GM18526 (cell line): ENCODE data around the gene LLGL2.

Source experiments
- POLR2A ChIP-seq: IDR thresholded peaks from 3 replicates; pipeline ENCODE4 v1.6.1; 2011; ENCODE audit not compliant: insufficient read length; ENCODE audit errors: extremely low read depth

Gene LLGL2

GRCh38 chr17:75559958-75560533 lies 34.5 kb downstream of the LLGL2 start:
- TF ChIP-seq POLR2A = no peak

- no peak for TF ChIP-seq POLR2A
Measured at GRCh38 chr17:75561927-75562603, 36.6 kb downstream of the LLGL2 start.

- no peak for TF ChIP-seq POLR2A
Measured at GRCh38 chr17:75563063-75563758, 37.7 kb downstream of the LLGL2 start.

DNA sequence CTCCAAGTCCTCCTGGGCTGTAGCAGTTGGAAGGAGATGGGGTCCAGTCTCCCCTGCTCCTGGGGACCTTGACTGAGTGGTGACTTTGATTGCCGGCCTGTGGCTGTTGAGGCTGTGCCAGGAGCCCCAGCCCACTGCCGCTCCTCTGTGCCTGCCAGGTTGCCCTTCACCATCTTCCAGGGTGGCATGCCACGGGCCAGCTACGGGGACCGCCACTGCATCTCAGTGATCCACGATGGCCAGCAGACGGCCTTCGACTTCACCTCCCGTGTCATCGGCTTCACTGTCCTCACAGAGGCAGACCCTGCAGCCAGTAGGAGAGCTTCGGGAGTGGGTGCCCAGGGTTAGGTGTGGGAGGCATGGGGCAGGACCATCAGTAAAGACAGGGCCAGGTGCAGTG lies 38.7 kb downstream of the LLGL2 start:
- no peak for TF ChIP-seq POLR2A

DNA sequence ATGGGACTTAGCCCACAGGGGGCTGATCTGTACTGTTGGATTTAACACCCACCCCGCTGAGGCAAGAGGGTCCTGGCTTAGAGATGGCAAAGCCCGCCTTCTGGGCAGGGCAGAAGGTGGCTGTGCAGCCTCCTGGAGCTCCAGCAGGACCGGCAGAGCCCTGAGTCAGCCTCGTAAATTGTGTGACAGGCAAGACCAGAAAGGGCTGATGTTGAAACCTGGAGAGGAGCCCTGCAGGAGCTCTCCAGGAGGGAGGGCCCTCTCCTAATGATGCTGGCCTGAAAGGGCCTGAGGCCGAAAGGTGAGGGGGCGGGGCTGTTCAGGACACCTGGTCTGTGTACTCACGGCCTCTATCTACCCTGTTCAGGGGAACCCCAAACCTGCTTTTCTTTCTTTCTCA lies 39.6 kb downstream of the LLGL2 start:
- no peak for TF ChIP-seq POLR2A

DNA sequence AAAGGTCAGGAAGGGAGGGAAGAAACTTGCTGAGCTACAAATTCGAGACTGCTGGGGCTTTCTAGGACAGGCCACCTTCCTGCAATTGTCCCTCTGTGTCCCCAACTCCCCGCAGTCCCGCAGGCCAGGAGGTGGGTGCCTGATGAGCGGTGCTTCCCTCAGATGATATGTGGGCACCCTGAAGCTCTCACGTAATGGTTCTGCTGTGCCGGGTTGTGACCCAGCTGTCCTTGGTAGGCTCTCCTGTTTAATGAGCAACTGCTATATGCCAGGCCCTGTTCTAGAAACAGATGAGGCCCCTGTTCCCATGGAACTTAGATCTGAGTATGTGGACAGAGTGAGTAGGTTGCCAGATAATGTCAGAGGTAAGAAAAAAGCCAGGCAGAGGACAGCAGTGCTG lies 40.1 kb downstream of the LLGL2 start:
- TF ChIP-seq POLR2A = no peak

DNA sequence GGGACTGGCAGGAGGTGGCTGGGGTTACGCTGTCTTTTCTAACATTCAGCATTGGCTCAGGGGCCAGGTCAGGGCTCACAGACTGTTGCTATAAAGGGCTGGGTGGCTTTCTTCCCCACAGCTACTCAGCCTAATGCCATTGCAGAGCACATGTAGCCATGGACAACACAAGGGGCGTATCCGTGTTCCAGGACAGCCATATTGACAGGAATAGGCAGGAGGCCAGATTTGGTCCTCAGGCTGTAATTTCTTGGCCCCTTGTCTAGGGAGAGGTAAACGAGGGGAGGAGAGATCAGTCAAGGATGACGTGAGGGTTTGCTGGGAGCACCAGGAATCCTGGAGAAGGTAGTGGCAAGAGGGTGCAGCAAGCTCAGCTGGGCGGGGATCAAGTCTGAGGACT lies 40.9 kb downstream of the LLGL2 start:
- no peak for TF ChIP-seq POLR2A

- TF ChIP-seq POLR2A = no peak
Measured at GRCh38 chr17:75566834-75567233, 41.3 kb downstream of the LLGL2 start.

GRCh38 chr17:75568412-75569255 lies 43.1 kb downstream of the LLGL2 start:
- no peak for TF ChIP-seq POLR2A

GRCh38 chr17:75570034-75570676 lies 44.7 kb downstream of the LLGL2 start:
- TF ChIP-seq POLR2A = no peak

GRCh38 chr17:75570772-75571171 lies 45.3 kb downstream of the LLGL2 start:
- TF ChIP-seq POLR2A = no peak

DNA sequence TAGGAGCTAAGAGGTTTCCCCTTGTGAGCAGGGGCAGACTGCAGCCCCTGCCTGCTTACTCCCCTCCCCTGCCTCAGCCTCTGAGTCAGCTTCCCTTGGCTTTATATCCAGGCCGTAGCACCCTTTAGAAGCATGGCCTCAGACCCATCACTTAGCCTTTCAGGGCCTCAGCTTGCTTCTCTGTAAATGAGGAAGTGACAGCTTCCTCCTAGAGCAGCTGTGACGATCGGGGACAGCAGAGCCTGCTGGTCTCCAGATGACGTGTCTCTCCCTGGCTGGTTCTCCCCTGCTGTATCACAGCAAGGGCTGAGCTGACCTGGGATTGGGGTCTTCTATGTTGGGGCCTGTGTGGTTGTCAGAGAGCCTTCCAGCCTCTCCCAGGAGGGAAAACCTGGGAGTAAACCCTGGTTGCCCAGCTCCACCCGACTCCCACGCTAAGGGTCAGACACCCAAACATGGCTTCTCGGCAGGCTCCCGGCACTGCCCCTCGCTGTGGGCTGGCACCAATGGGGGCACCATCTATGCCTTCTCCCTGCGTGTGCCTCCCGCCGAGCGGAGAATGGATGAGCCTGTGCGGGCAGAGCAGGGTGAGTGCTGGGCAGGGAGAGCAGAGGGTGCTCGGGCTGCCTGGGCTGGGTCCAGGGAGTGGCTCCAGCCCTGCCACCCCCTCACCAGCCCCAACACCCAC lies 45.8 kb downstream of the LLGL2 start:
- no peak for TF ChIP-seq POLR2A

DNA sequence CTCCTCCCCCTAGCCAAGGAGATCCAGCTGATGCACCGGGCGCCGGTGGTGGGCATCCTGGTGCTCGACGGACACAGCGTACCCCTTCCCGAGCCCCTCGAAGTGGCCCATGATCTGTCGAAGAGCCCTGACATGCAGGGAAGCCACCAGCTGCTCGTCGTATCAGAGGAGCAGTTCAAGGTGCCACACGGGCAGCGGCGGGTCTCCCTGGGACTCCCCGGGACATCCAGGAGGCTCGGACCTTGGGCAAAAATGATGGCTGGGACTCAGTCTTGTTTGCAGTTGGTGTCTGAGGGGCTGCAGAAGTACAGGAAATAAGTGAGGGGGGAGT lies 46.4 kb downstream of the LLGL2 start:
- TF ChIP-seq POLR2A = no peak

- no peak for TF ChIP-seq POLR2A
Measured at GRCh38 chr17:75572713-75573539, 47.4 kb downstream of the LLGL2 start.
